HepG2 (cell line): ENCODE data around the gene CD248. TPM values are rescaled to one million over a fixed set of nuclear protein-coding genes. Genes with fewer than 3 reads are reported as not detected.

Source experiments
- ATF7 ChIP-seq, 2 experiments: fragments of 450-650 bp in 1 of 2; sonication (generic) in 1 of 2; formaldehyde crosslinking in 1 of 2; IDR thresholded peaks; 2 replicates each; pipeline versions ENCODE4 v1.4.0 to v1.6.1; 2016 to 2020; ENCODE audit warnings: antibody characterized with exemption in 1 of 2, mild to moderate bottlenecking in 1 of 2, missing genetic modification reagents in 1 of 2
- EED ChIP-seq: sonication (generic); formaldehyde crosslinking; IDR thresholded peaks from 2 replicates; pipeline ENCODE4 v1.5.0; 2020; ENCODE audit warnings: mild to moderate bottlenecking, missing genetic modification reagents
- ELF3 ChIP-seq: IDR thresholded peaks from 2 replicates; pipeline ENCODE4 v1.6.1; 2016; ENCODE audit warnings: missing genetic modification reagents, missing compliant biosample characterization
- GATAD1 ChIP-seq: IDR thresholded peaks from 2 replicates; pipeline ENCODE4 v1.6.1; 2016; ENCODE audit warnings: missing genetic modification reagents, missing compliant biosample characterization
- GTF3A ChIP-seq: sonication (generic); formaldehyde crosslinking; conservative IDR thresholded peaks from 2 replicates; pipeline ENCODE4 v1.4.0; 2020; ENCODE audit warnings: mild to moderate bottlenecking, missing genetic modification reagents
- HMG20A ChIP-seq: IDR thresholded peaks from 2 replicates; pipeline ENCODE4 v1.6.1; 2016; ENCODE audit warnings: borderline replicate concordance
- HOXD1 ChIP-seq: sonication (generic); formaldehyde crosslinking; IDR thresholded peaks from 2 replicates; pipeline ENCODE4 v1.5.0; 2020; ENCODE audit warnings: missing genetic modification reagents
- KDM5A ChIP-seq: fragments of 200-600 bp; sonication (generic); IDR thresholded peaks from 2 replicates; pipeline ENCODE4 v1.7.0; 2018; ENCODE audit warnings: antibody characterized with exemption, mild to moderate bottlenecking, low read length, borderline replicate concordance
- KLF11 ChIP-seq: IDR thresholded peaks from 2 replicates; pipeline ENCODE4 v1.6.1; 2016; ENCODE audit warnings: missing compliant biosample characterization
- MIER2 ChIP-seq: IDR thresholded peaks from 2 replicates; pipeline ENCODE4 v1.6.1; 2016; ENCODE audit warnings: missing biosample characterization, missing genetic modification reagents
- NFIC ChIP-seq: IDR thresholded peaks from 2 replicates; pipeline ENCODE4 v1.6.1; 2012; ENCODE audit warnings: mild to moderate bottlenecking, low read length, inconsistent platforms
- NFRKB ChIP-seq: fragments of 450-650 bp; IDR thresholded peaks from 2 replicates; pipeline ENCODE4 v1.6.1; 2017
- NFYB ChIP-seq: sonication (generic); formaldehyde crosslinking; IDR thresholded peaks from 2 replicates; pipeline ENCODE4 v1.4.0; 2020; ENCODE audit warnings: missing genetic modification reagents
- PAF1 ChIP-seq: IDR thresholded peaks from 2 replicates; pipeline ENCODE4 v1.6.1; 2016; ENCODE audit warnings: missing genetic modification reagents, missing compliant biosample characterization
- POLR2A ChIP-seq, 2 experiments: IDR thresholded peaks; 2 replicates each; pipeline ENCODE4 v1.6.1; 2011; ENCODE audit warnings: low read depth in 2 of 2, low read length in 2 of 2, mild to moderate bottlenecking in 1 of 2, moderate library complexity in 1 of 2; ENCODE audit not compliant: insufficient read depth in 1 of 2
- PPARG ChIP-seq: conservative IDR thresholded peaks from 2 replicates; pipeline ENCODE4 v1.6.1; 2016; ENCODE audit warnings: missing biosample characterization, missing genetic modification reagents
- SMAD9 ChIP-seq: sonication (generic); formaldehyde crosslinking; IDR thresholded peaks from 2 replicates; pipeline ENCODE4 v1.5.1; 2020; ENCODE audit warnings: mild to moderate bottlenecking, missing genetic modification reagents
- SMARCE1 ChIP-seq: fragments of 450-650 bp; IDR thresholded peaks from 2 replicates; pipeline ENCODE4 v1.6.1; 2017; ENCODE audit warnings: borderline replicate concordance
- SMYD3 ChIP-seq: sonication (generic); formaldehyde crosslinking; IDR thresholded peaks from 2 replicates; pipeline ENCODE4 v1.8.1; 2023; ENCODE audit warnings: mild to moderate bottlenecking, missing genetic modification reagents
- SSRP1 ChIP-seq: IDR thresholded peaks from 2 replicates; pipeline ENCODE4 v1.6.1; 2016; ENCODE audit warnings: control low read depth
- TCF12 ChIP-seq, 2 experiments: fragments of 450-650 bp in 1 of 2; sonication (generic) in 1 of 2; formaldehyde crosslinking in 1 of 2; IDR thresholded peaks; 2 replicates each; pipeline versions ENCODE4 v1.6.1 to v1.8.0; 2017 to 2022; ENCODE audit warnings: antibody characterized with exemption in 1 of 2, mild to moderate bottlenecking in 1 of 2, missing genetic modification reagents in 1 of 2, moderate library complexity in 1 of 2
- TRIM22 ChIP-seq: fragments of 450-650 bp; IDR thresholded peaks from 2 replicates; pipeline ENCODE4 v1.6.1; 2017
- ZFP36 ChIP-seq: fragments of 150-350 bp; IDR thresholded peaks from 2 replicates; pipeline ENCODE4 v1.6.1; 2018; ENCODE audit warnings: borderline replicate concordance, low read length, low read depth; ENCODE audit not compliant: partially characterized antibody
- ZMYM3 ChIP-seq: sonication (generic); formaldehyde crosslinking; IDR thresholded peaks from 2 replicates; pipeline ENCODE4 v1.5.1; 2020; ENCODE audit warnings: mild to moderate bottlenecking, missing genetic modification reagents
- ZNF121 ChIP-seq: sonication (generic); formaldehyde crosslinking; IDR thresholded peaks from 2 replicates; pipeline ENCODE4 v1.5.0; 2020; ENCODE audit warnings: mild to moderate bottlenecking, missing genetic modification reagents
- ZNF432 ChIP-seq: sonication (generic); formaldehyde crosslinking; IDR thresholded peaks from 2 replicates; pipeline ENCODE4 v1.5.0; 2020; ENCODE audit warnings: missing genetic modification reagents, mild to moderate bottlenecking, borderline replicate concordance
- ZNF468 ChIP-seq: sonication (generic); formaldehyde crosslinking; IDR thresholded peaks from 2 replicates; pipeline ENCODE4 v1.8.0; 2022; ENCODE audit warnings: mild to moderate bottlenecking, moderate library complexity, missing genetic modification reagents
- ZNF501 ChIP-seq: sonication (generic); formaldehyde crosslinking; IDR thresholded peaks from 2 replicates; pipeline ENCODE4 v1.5.1; 2020; ENCODE audit warnings: mild to moderate bottlenecking, moderate library complexity, missing genetic modification reagents
- ZNF547 ChIP-seq: sonication (generic); formaldehyde crosslinking; IDR thresholded peaks from 2 replicates; pipeline ENCODE4 v1.5.1; 2020; ENCODE audit warnings: mild to moderate bottlenecking, missing genetic modification reagents
- ZNF552 ChIP-seq: sonication (generic); formaldehyde crosslinking; IDR thresholded peaks from 2 replicates; pipeline ENCODE4 v1.9.0; 2022; ENCODE audit warnings: missing genetic modification reagents, mild to moderate bottlenecking, borderline replicate concordance
- ZSCAN21 ChIP-seq: sonication (generic); formaldehyde crosslinking; IDR thresholded peaks from 2 replicates; pipeline ENCODE4 v1.8.0; 2022; ENCODE audit warnings: mild to moderate bottlenecking, missing genetic modification reagents, moderate library complexity, borderline replicate concordance
- polyA plus RNA-seq, 8 experiments: library from polyadenylated mRNA; depleted of rRNA in 3 of 8; stranded (reverse) in 7 of 8; unstranded in 1 of 8; fragments of >200 nt; fragmentation: Illumina TruSeq in 4 of 8; extraction: Trizol in 4 of 8; gene quantifications; 2 replicates each; pipeline versions ENCODE4 v1.2.1 to v1.2.3, GENCODE V29; 2011 to 2016; ENCODE audit warnings: low read depth in 4 of 8, missing spikeins in 1 of 8, mixed read lengths in 1 of 8; ENCODE audit not compliant: insufficient read depth in 1 of 8
- total RNA-seq, 5 experiments: library from RNA; depleted of rRNA; stranded (reverse); fragments of >200 nt; fragmentation: Illumina TruSeq; extraction: Trizol; gene quantifications; 2 replicates each; pipeline ENCODE4 v1.2.3, GENCODE V29; 2016; ENCODE audit warnings: low read depth in 1 of 5
- TF ChIP-seq, protein P1 (sequence below): sonication (generic); formaldehyde crosslinking; IDR thresholded peaks from 2 replicates; pipeline ENCODE4 v1.4.0; 2020; ENCODE audit warnings: missing genetic modification reagents

CD248 gene
- total and polyA plus RNA-seq, 2 of the 13 experiments (the other 11 are each of a cell fraction or from before 2014, with no cell fraction given): 0.25 to 0.35 TPM

GRCh38 chr11:66268244-66268951, 48.4 kb downstream of the CD248 start, which contains the start of gene RAB1B (continued):
- TF ChIP-seq TRIM22 (no peak), PPARG (CRISPR knock-in tag) (no peak), POLR2A (IDR thresholded peaks at IDR 0.05; ENCODE audit: insufficient read depth in 1 of 2, low read depth in 2 of 2, low read length in 2 of 2) (peak; percentile 42 to 62; a peak in 3 of 4 replicates), ELF3 (CRISPR knock-in tag) (no peak; the same call in 1 of the 2 replicates), HOXD1 (no peak), NFRKB (no peak), ZNF552 (CRISPR knock-in tag) (no peak), ZNF468 (CRISPR knock-in tag) (no peak), PAF1 (no peak), ATF7 (IDR thresholded peaks at IDR 0.05) (no peak), ATF7 (CRISPR knock-in tag; IDR thresholded peaks at IDR 0.05) (no peak), ZSCAN21 (CRISPR knock-in tag) (no peak), KLF11 (CRISPR knock-in tag) (no peak), SMARCE1 (no peak), GTF3A (CRISPR knock-in tag) (no peak), ZNF121 (CRISPR knock-in tag) (no peak), SMAD9 (CRISPR knock-in tag) (no peak; the same call in 1 of the 2 replicates), GATAD1 (CRISPR knock-in tag) (peak; percentile 9; the same call in 1 of the 2 replicates), ZFP36 (no peak), HMG20A (CRISPR knock-in tag) (no peak), NFIC (no peak), ZMYM3 (CRISPR knock-in tag) (no peak), TCF12 (IDR thresholded peaks at IDR 0.05) (no peak), TCF12 (CRISPR knock-in tag; IDR thresholded peaks at IDR 0.05) (no peak), NFYB (0 out of 2 replicates have a peak, but pooled peaks have one; percentile 44), ZNF547 (no peak), MIER2 (CRISPR knock-in tag) (no peak), SMYD3 (CRISPR knock-in tag) (no peak), EED (CRISPR knock-in tag) (no peak), SSRP1 (CRISPR knock-in tag) (no peak; the same call in 1 of the 2 replicates), KDM5A (peak; percentile 61; the same call in 1 of the 2 replicates), ZNF501 (CRISPR knock-in tag) (no peak), ZNF432 (no peak)
- TF ChIP-seq, protein P1, sequence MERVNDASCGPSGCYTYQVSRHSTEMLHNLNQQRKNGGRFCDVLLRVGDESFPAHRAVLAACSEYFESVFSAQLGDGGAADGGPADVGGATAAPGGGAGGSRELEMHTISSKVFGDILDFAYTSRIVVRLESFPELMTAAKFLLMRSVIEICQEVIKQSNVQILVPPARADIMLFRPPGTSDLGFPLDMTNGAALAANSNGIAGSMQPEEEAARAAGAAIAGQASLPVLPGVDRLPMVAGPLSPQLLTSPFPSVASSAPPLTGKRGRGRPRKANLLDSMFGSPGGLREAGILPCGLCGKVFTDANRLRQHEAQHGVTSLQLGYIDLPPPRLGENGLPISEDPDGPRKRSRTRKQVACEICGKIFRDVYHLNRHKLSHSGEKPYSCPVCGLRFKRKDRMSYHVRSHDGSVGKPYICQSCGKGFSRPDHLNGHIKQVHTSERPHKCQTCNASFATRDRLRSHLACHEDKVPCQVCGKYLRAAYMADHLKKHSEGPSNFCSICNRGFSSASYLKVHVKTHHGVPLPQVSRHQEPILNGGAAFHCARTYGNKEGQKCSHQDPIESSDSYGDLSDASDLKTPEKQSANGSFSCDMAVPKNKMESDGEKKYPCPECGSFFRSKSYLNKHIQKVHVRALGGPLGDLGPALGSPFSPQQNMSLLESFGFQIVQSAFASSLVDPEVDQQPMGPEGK: peak; percentile 78; the same call in 1 of the 2 replicates
